GM19455 (cell line): Measurements from ENCODE around the gene ZNF615.
"Not testable (repeated sequence)": the region's sequence is repeated elsewhere in the genome, so short reads cannot be mapped to it uniquely, and the experiment has no call there.

Experiments
- ATAC-seq: cut with Tn5 transposase; IDR thresholded peaks from one replicate; pipeline ENCODE4 v1.9.1; 2021; ENCODE audit not compliant: unreplicated experiment

Gene ZNF615

GRCh38 chr19:51980926-51981325 lies 27.1 kb downstream of the ZNF615 start:
- ATAC-seq = not testable (repeated sequence)

GRCh38 chr19:51980116-51980736 lies 27.8 kb downstream of the ZNF615 start:
- ATAC-seq = no peak

- no peak for ATAC-seq
These were observed 29.1 kb downstream of the ZNF615 start for GRCh38 chr19:51978882-51979281.

GRCh38 chr19:51977346-51977745 lies 30.7 kb downstream of the ZNF615 start:
- no peak for ATAC-seq

GRCh38 chr19:51976852-51977251 lies 31.2 kb downstream of the ZNF615 start:
- no peak for ATAC-seq

- not testable (repeated sequence) for ATAC-seq
These were observed 32.2 kb downstream of the ZNF615 start for GRCh38 chr19:51975787-51976186.

GRCh38 chr19:51971624-51972023 lies 36.4 kb downstream of the ZNF615 start:
- no peak for ATAC-seq

GRCh38 chr19:51970718-51971117 lies 37.3 kb downstream of the ZNF615 start:
- ATAC-seq = no peak

- ATAC-seq = no peak
These were observed 42.4 kb downstream of the ZNF615 start for GRCh38 chr19:51965583-51965982.

- ATAC-seq = not testable (repeated sequence)
These were observed 47.3 kb downstream of the ZNF615 start for GRCh38 chr19:51960621-51961233.

- ATAC-seq = no peak
These were observed 48.2 kb downstream of the ZNF615 start for GRCh38 chr19:51959791-51960190.

GRCh38 chr19:51957846-51958245 lies 50.2 kb downstream of the ZNF615 start:
- not testable (repeated sequence) for ATAC-seq

- no peak for ATAC-seq
These were observed 59.0 kb downstream of the ZNF615 start for GRCh38 chr19:51948975-51949374.

GRCh38 chr19:51946602-51947001 lies 61.4 kb downstream of the ZNF615 start:
- ATAC-seq = no peak

GRCh38 chr19:51944798-51945552 lies 63.0 kb downstream of the ZNF615 start:
- ATAC-seq = no peak
